ENCODE data around the gene TTYH3. TPM values are rescaled to one million over a fixed set of nuclear protein-coding genes. Genes with fewer than 3 reads are reported as not detected.

The TTYH3 gene
- total RNA-seq, 4 donors from 2014 or later = 7.2 to 43.2 (median 15.7) TPM

GRCh38 chr7:2654059-2654458, 22.3 kb downstream of the TTYH3 start:
- Histone ChIP-seq H3K36me3 (peaks cover 0 to 78% (median 16%) of the 10 kb centered on the region in 3 donors), H3K27ac (no peak overlapping the region), H3K9me3 (no peaks in the 10 kb centered on the region), H3K4me3 (no peak overlapping the region), H3K27me3 (no peaks in the 10 kb centered on the region), H3K4me1 (no peaks in the 10 kb centered on the region)
- DNase-seq (ENCODE audit: low spot score in 2 of 2) = no peak
- TF ChIP-seq, protein P1, sequence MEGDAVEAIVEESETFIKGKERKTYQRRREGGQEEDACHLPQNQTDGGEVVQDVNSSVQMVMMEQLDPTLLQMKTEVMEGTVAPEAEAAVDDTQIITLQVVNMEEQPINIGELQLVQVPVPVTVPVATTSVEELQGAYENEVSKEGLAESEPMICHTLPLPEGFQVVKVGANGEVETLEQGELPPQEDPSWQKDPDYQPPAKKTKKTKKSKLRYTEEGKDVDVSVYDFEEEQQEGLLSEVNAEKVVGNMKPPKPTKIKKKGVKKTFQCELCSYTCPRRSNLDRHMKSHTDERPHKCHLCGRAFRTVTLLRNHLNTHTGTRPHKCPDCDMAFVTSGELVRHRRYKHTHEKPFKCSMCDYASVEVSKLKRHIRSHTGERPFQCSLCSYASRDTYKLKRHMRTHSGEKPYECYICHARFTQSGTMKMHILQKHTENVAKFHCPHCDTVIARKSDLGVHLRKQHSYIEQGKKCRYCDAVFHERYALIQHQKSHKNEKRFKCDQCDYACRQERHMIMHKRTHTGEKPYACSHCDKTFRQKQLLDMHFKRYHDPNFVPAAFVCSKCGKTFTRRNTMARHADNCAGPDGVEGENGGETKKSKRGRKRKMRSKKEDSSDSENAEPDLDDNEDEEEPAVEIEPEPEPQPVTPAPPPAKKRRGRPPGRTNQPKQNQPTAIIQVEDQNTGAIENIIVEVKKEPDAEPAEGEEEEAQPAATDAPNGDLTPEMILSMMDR (IDR thresholded peaks at IDR 0.05) = no peak
- TF ChIP-seq EP300 (IDR thresholded peaks at IDR 0.05) = no peak
- TF ChIP-seq POLR2A (IDR thresholded peaks at IDR 0.05) = no peak
- 76 to 81% methylated on average over 5 of the region's 5 CpGs for WGBS, 2 donors

DNA sequence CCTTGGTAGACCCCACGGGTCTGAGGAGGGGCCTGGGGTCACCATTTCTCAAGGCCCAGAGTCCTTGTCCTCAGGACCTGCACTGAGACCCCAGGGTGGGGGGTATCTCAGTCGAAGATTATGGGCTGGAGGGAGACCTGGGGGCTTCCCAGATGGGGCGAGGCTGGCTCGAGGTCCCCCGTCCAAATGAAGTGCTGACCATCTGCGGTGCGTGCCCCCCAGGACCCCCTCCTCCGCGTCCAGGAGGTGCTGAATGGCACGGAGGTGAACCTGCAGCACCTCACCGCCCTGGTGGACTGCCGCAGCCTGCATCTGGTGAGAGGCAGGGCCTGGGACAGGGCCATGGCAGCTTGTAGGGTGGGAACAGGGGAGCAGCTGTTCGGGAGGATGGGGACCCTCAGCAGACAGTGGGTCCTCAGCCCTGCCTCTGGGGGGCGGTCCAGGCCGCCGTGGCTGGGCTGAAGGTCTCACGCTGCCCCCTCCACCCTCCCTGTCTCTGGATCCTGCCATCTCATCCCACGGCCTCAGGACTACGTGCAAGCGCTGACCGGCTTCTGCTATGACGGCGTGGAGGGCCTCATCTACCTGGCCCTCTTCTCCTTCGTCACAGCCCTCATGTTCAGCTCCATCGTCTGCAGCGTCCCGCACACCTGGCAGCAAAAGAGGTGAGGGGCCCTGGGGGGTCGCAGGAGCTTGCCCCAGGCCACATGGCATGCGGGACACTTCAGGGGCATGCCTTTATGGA, 24.3 kb downstream of the TTYH3 start:
- Histone ChIP-seq H3K27me3 (no peaks in the 10 kb centered on the region), H3K4me3 (no peak overlapping the region), H3K4me1 (no peaks in the 10 kb centered on the region), H3K9me3 (no peaks in the 10 kb centered on the region), H3K36me3 (peaks cover 0 to 79% (median 16%) of the 10 kb centered on the region in 3 donors), H3K27ac (no peak overlapping the region)
- no peak for TF ChIP-seq EP300 (IDR thresholded peaks at IDR 0.05)
- TF ChIP-seq POLR2A (IDR thresholded peaks at IDR 0.05) = no peak
- TF ChIP-seq, protein P1 (IDR thresholded peaks at IDR 0.05) = no peak
- DNase-seq (ENCODE audit: low spot score in 2 of 2) = no peak
- 94 to 96% methylated on average over 20 to 26 of the region's 29 CpGs for WGBS, 2 donors

DNA sequence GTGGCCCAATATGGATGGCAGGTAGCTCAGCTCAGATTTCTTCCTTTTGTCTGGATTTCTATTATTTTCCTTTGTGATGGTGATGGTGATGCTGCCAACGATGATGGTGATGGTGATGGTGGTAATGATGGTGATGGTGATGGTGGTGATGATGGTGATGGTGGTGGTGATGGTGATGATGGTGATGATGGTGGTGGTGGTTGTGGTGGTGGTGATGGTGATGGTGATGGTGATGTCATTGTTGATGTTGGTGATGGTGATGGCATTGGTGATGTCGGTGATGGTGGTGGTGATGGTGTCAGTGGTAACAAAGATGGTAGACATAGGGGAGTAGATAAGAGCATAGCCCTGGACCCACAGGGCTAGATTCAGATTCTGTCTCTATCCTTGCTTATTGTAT, 25.4 kb downstream of the TTYH3 start:
- Histone ChIP-seq H3K36me3 (peaks cover 0 to 79% (median 16%) of the 10 kb centered on the region in 3 donors), H3K4me1 (no peaks in the 10 kb centered on the region), H3K27ac (no peak overlapping the region), H3K4me3 (no peak overlapping the region), H3K9me3 (no peaks in the 10 kb centered on the region), H3K27me3 (no peaks in the 10 kb centered on the region)
- 92 to 98% methylated on average over 2 of the region's 2 CpGs for WGBS, 2 donors
- TF ChIP-seq POLR2A (IDR thresholded peaks at IDR 0.05) (no peak), EP300 (IDR thresholded peaks at IDR 0.05) (no peak)
- TF ChIP-seq, protein P1 (IDR thresholded peaks at IDR 0.05) = no peak
- DNase-seq (ENCODE audit: low spot score in 2 of 2) = no peak

- Histone ChIP-seq H3K4me1 (peaks cover 0 to 9% (median 4%) of the 10 kb centered on the region in 4 donors), H3K4me3 (no peak overlapping the region), H3K27me3 (no peaks in the 10 kb centered on the region), H3K36me3 (peaks cover 0 to 77% (median 16%) of the 10 kb centered on the region in 3 donors), H3K9me3 (no peaks in the 10 kb centered on the region), H3K27ac (no peak overlapping the region)
- 93% methylated on average over 31 to 33 of the region's 33 CpGs for WGBS, 2 donors
- TF ChIP-seq, protein P1 (IDR thresholded peaks at IDR 0.05) = no peak
- no peak for TF ChIP-seq POLR2A (IDR thresholded peaks at IDR 0.05)
- no peak for DNase-seq (ENCODE audit: low spot score in 2 of 2)
Observed at GRCh38 chr7:2657920-2658671, 26.3 kb downstream of the TTYH3 start.

- no peak for DNase-seq (ENCODE audit: low spot score in 2 of 2)
- no peaks in the 10 kb centered on the region for H3K27me3 ChIP-seq
- no peak for TF ChIP-seq EP300 (IDR thresholded peaks at IDR 0.05)
- TF ChIP-seq, protein P1 (IDR thresholded peaks at IDR 0.05) = no peak
- TF ChIP-seq POLR2A (IDR thresholded peaks at IDR 0.05) = no peak
- H3K9me3 ChIP-seq = no peaks in the 10 kb centered on the region
- WGBS, 2 donors = 86 to 87% methylated on average over 9 to 10 of the region's 15 CpGs
- H3K4me3 ChIP-seq = no peak overlapping the region
- H3K36me3 ChIP-seq = peaks cover 0 to 73% (median 16%) of the 10 kb centered on the region in 3 donors
- no peak overlapping the region for H3K27ac ChIP-seq
- H3K4me1 ChIP-seq = peaks cover 0 to 17% (median 8%) of the 10 kb centered on the region in 4 donors
Observed at GRCh38 chr7:2658941-2659340, 27.2 kb downstream of the TTYH3 start.
